ENCODE results near the gene NRN1.
A peak's percentile ranks its signal among the peaks of the same experiment; 100 is the strongest.
"Not testable (repeated sequence)": the region's sequence is repeated elsewhere in the genome, so short reads cannot be mapped to it uniquely, and the experiment has no call there.

The NRN1 gene

DNA sequence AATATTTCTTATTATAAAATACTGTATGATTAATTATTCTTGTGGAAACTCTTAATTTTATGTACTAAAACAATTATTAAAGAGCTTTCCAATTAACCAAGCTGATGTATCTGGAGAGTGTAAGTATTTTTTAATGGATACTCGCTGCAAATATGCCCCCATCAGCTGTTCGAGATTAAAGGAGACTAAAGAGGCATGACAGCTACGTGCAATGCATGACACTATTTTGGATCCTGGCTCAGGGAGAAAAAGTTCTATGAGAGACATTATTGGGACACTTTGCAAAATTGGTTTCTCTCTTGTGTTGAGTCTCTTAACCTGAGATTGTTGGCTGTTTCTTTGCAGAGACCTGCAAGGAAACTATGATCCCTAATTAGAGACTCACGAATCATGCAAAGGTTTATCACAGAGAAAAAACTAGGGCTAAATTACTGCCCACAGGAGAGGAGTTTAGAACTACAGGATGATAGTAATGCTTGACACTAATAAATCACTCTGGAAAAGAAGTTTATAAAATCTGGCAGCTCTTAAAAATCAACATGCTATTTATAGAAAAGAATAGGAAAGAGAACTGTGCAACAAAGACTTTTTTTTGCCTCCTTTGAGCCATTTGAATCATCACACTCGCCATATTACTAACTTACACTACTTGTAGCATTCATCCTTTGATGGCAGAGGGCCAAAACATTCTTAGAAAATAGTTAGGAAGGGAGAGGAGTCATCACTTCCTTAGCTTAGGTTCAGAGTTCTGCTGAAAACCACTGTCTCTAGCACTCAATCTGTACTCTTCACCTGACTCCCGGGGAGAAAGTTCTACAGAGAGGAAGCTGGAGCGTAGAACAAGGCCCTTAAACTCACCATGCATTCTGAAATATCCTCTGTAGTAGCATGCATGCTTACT lies 25.3 kb downstream of the NRN1 start:
- DNase-seq (ENCODE audit: low spot score), result no peak

GRCh38 chr6:5979650-5980420 lies 26.9 kb downstream of the NRN1 start:
- DNase-seq (ENCODE audit: low spot score), result peak; percentile 52

DNA sequence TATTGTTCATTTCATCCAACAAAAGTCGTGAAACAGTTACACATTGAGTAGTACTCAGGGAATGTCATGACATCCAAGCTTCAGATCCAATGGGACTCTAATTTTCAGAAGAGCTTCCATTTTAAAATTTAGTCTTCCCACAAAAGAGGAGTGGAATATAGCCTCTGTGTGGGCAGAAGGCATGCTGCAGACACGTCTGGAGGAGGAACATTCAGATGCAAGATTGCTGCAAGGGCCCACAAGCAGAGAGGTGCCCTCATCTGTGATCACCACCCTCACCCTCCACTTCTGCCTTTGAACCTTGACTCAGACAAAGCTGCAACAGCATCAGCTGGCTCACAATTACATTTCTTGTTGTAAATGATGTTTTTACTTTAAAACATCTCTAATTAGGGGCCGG lies 29.9 kb downstream of the NRN1 start:
- DNase-seq (ENCODE audit: low spot score), result no peak

DNA sequence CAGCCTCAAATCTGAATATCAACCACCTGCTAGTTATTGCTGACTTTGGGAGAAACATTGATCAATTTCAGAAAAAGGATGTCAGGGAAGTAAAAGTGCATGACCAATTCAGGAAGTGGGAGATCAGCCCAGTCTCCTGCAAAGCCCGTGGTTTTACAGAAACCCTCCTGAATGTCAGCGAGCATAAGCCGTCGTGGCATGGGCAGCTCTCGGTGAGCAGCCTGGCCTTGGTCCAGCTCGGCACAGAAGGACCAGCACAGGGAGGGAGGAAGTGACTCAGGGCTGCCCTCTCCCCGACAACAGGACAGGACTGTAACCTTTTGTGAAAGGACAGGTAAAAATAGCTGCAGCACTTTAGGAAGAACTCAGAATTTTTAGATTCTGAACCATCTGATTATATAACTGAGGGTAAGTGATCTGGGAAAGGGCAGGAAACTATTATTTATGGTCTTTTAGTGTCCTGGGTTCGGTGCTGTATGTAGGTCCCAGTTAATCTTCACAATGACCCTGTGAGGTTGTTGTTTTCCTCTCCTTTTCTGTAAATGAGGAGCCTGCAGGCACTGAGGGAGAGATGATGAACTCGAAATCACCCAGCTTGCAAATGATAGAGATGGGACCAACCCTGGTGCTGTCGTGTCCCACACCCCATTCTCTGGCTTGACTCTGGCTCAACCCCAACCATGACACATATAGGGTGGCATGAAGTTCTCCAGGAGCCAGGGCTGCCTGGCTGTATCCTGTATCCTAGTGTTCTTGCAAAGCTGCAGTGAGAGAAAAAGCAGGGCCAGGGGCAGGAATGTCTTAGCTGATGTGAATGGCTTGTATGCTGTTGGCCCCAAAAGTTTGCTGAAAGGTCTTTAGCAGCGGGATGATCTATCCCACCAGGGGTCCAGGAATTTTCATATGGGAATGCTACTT lies 37.6 kb downstream of the NRN1 start:
- peak; percentile 72 for DNase-seq (ENCODE audit: low spot score)

GRCh38 chr6:5968036-5968435 lies 38.7 kb downstream of the NRN1 start:
- DNase-seq (ENCODE audit: low spot score), result not testable (repeated sequence)

DNA sequence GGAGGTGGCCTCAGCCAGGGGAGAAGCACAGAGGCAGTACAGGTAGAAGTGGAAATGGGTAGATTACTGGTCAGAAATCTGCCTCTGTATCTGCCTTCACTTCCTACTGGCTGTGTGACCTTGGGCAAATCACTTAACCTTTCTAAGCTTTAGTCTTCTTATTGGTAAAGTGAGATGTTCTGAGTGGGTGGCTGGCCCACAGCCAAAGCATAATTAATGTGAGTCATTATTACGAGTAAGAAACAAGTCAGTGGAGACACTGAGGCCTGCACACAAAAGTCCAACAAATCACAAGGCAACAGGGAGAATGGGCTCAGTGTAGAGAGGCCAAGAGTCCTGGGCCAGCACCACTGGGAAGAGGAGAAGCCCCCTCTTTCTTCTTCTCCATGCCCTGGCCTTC lies 39.1 kb downstream of the NRN1 start:
- no peak for DNase-seq (ENCODE audit: low spot score)

- DNase-seq (ENCODE audit: low spot score), result no peak
These were observed 43.9 kb downstream of the NRN1 start for GRCh38 chr6:5962794-5963193.

- DNase-seq (ENCODE audit: low spot score), result no peak
These were observed 44.9 kb downstream of the NRN1 start for GRCh38 chr6:5961836-5962235.

DNA sequence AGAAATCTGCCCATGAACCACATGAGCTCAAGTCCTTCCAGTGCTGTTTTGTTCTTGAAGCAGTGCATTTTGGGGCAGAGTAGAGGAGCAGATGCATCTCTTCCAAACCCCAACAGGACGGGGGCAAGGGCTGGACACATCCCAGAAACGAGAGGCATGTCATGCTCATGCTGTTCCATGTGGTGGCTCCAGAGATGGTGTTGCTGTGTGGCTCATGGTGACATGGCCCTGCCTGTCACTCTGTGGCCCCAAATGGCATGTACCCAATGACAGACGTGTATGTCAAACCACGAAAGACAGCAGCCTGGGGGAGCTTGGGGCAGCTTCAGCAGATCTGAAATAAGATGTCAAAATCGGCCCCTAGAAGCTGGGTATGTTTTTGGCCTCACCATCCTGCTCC lies 46.3 kb downstream of the NRN1 start:
- no peak for DNase-seq (ENCODE audit: low spot score)

GRCh38 chr6:5958921-5959320 lies 47.8 kb downstream of the NRN1 start:
- DNase-seq (ENCODE audit: low spot score), result no peak

DNA sequence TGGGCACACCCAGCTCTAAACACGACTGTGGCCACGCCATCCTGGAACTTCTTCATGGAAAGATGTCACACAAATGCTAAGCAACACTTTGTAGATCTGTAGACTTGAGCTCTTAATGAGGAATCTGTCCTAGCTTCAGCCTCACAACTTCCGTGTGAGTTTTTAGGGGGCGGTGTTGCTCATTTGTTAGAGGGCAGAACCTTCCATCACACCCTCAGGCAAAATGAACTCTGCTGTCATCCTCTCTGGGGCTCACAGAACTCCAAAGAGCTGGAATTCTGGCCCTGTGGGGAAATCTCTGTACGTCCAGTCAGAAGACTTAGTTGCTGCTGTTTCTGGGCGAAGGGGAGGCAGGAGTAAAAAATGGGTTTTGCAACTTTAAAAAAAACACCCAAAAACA lies 49.8 kb downstream of the NRN1 start:
- no peak for DNase-seq (ENCODE audit: low spot score)

DNA sequence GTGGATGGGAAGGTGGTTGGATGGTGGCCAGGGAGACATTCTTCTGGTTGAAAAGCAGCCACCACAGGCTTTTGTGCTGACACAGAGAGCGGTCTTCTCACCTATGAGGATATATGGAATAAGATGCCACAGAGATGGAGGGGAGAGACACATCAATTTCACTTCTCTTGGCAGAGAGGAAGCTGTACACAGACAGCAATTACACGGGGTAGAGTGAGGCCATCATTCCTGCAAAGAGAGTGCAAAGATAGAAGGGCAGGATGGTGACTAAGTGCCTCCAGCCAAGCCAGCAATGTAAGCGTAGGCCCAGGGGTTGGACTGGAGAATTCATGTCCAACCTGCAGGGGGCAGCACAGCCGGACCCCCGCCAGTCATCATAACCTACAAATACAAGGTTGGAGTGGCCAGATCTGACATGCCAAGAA lies 56.4 kb downstream of the NRN1 start:
- peak; percentile 20 for DNase-seq (ENCODE audit: low spot score)

Measured in GM03348 (cell line).